Ramos (cell line): Measurements from ENCODE around the gene PTPRG.

Experiments
- in situ Hi-C: fragments of 300-500 bp; cut with MboI; formaldehyde crosslinking; loops from one replicate; pipeline ENCODE4 v1.14.3; 2022; ENCODE audit warnings: low sequenced_read_pairs; ENCODE audit not compliant: unreplicated experiment

Gene PTPRG

DNA sequence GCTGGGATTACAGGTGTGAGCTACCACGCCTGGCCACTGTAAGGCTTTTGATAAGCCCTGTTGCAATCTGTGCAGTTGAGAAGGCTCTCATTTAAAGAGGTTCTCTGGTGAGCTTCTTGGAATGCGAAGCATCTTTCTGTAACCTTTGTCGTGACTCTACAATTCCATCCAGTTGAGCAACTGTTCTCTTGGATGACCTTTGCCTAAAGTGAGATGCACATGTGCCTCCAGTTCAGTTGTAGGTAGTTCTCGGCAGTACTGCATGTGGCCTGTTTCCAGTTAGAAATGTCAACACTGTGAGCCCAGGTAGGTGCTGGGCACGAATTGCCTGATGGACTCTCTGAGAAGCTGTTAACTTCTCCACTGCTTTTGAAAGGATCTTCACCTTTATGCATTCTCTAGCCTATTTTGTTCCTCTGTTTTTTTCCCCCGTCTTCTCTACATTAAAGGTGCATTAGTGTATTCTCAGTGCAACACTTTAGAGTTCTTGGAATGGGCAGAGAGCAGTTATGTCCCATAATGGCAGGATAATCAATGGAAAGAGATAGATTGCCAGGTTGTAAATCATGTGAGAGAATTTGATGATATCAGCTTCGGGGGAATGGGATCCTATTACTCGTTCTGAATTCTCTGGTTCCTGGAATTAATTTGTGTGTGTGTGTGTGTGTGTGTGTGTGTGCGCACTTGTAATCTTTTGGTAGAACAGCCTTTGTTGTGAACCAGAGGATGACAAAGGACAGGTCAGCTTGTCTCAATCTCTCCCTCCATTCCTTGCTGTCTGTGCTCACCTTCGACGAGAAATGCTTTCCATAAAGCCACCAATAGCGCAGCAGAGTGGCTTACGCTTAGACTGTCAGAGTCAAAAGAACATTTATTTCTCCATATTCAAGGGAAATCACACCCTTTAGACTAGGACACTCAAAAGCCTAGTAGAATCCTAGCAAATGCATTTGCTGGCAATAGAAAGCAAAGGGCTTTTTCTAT lies 51.1 kb downstream of the PTPRG start:
- in situ Hi-C loops, result no loop called here

DNA sequence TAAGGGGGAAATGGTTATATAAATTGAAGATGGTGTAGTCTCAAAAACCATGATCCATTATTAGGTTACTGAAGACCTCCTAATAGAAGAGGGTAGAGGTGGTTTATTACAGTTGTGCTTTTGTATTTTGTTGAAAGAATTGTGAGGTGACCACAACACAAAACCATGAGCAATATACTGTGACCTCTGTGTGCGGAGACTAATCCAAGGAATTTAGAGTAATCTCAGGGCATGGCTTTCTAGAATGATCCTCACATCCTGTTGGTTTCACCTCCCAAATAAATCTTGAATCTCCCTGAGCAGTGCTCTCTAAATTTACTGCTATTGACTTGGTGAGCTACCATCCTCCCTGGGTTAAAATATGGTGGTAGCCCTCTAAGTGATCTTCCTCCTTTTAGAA lies 52.3 kb downstream of the PTPRG start:
- in situ Hi-C loops, result no loop called here

DNA sequence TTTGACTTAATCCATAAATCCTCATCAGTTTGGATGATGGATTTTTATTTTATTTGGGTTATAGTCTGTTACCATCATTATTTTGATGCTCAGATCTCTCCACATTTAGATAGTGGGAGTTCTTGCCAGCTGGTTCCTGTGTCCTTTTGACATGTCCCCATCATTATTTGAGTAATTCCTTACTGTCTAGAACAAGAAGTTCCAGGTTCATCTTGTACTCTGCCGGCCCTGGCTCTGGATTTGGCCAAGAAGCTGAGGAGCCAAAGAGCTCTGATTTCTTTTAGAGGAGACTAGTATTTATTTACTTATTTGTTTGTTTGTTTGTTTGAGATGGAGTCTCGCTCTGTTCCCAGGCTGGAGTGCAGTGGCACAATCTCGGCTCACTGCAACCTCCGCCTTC lies 54.3 kb downstream of the PTPRG start:
- in situ Hi-C loops, result no loop called here

DNA sequence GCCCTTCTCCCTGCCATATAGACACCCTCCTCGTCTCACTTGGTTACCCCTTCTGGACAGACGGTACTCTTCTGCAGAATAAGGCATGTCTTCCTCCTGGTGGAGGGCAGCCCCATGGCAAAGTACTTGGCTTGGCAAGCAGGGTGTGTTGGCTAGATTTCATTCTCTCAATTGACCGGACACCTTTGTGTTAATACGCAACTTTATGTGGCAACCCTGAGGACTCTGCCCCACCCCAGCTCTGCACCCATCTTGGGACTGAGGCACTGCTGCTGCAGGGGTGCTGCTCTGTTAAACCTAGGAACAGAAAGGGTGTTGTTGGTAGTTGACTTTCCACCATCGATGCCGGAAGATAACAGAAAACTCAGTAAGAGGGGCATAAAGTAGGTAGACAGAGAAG lies 55.2 kb downstream of the PTPRG start:
- in situ Hi-C loops, result no loop called here

DNA sequence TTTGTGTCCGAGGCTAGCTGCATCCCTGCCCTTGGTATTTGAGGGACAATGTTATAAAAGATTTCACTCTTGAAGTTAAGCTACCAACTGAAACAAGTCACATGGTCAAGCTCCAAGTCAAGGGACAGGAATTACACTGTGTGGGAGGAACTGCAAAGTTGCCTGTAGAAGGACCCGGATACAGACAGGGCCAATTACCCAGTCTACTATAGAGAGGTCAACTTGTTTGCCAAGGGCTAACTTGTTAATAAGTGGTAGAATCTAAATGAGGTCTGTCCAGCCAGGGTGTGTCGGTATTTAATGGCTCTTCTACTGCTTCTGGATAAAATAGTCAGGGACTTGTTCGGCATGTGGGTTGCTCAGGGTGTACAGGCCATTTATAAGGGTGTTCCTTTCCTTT lies 55.7 kb downstream of the PTPRG start:
- in situ Hi-C loops, result no loop called here

DNA sequence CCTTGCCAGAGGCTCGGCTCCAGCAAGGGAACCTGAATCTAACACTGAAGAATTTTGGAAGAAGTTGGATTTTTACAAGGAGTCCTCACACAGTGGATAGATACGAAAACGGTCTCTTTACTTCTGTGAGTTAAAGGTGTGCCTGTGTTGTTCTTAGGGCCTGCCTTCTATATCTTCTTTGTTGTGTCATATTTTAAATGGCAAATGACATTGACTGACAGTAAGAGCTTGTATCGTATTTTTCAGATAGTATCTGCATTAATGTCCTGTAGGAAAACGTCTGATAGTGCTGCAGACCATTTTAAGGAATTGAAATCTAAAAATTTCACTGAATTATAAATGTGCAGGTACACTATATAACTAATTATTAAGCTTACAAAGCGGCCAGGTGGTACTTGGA lies 56.3 kb downstream of the PTPRG start:
- in situ Hi-C loops, result no loop called here

DNA sequence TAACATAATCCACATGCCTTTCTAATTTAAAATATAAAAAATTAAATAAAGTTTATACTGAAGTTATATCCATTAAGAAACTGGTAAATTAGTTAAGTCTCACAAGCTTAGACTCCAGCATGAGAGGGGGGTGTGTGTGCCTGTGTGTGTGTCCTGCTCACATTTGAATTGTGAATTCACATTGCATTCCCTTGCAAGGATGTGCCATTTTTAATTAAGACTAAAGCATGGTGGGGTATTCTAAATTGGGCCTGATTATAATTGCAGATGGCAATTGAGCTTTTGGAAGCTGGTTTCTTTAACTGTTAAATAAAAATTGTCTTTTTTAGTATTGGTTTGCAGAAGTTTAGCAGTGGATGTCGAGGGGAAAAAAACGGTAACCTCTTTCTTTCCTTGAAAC lies 56.9 kb downstream of the PTPRG start:
- in situ Hi-C loops, result no loop called here

DNA sequence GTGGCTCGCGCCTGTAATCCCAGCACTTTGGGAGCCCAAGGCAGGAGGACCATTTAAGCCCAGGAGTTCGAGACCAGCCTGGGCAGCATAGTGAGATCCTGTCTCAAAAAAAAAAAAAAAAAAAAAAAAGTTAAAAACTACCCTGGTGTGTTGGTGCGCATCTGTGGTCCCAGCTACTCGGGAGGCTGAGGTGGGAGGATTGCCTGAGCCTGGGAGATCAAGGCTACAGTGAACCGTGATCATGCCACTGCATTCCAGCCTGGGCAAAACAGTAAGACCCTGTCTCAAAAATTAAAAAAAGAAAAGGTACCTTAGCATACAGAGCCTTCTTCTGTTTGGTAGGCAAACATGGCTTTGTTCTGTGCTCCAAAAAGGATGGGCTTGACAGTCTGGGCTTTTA lies 57.5 kb downstream of the PTPRG start:
- in situ Hi-C loops, result no loop called here

DNA sequence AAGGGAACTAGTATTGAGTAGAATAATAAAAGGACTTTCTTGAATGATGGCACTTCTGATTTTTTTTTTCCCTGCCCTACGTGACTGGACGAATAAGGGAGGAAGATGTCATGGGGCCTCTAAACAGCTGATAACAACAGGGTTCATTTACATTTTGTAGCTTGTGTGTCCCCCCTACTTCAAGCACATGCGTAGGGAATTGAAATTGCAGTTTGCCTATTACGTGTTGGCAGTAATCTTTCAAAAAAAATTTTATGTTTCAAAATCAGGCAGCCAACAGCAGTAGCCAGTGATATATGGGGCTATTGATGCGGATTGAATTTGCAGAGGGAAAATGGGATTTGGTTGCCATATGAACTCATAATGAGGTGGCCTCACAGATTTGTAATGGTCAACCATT lies 58.7 kb downstream of the PTPRG start:
- in situ Hi-C loops, result no loop called here

DNA sequence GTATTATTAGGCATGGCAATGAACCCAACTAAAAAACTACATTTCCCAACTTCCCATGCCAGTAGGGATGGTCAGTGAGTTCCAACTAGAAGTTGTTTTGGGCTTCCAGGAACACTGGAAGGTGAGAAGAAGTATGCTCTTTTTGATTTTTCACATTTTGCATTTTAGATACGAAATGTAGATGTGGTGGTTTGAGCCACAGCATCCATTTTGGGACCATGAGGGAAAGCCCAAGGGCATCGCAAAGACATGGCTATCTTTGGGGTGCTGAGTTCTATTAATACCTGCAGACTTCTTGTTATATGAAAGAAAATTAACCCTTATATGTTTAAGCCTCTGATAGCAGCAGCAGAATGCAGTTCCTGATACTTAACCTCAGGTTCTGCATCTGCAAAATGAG lies 62.9 kb downstream of the PTPRG start:
- in situ Hi-C loops, result no loop called here

DNA sequence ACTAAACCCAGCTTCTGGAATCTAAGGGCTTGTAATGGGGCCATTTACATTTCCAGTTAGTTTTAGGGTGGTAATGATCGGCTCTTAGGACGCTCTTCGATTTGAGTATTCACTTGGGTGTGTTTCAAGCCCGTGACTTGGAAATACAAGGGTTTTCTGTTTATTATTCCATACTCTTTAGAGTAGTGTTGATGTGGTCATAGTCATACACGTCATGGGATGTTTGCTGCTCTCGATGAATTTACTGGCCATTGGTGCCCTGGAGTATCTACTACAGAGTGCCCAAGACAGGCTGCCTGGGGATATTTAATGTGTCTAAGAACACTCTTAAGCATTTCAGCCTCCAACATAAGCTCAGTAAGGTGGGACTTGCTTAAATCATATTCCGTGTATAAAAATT lies 64.1 kb downstream of the PTPRG start:
- in situ Hi-C loops, result no loop called here

DNA sequence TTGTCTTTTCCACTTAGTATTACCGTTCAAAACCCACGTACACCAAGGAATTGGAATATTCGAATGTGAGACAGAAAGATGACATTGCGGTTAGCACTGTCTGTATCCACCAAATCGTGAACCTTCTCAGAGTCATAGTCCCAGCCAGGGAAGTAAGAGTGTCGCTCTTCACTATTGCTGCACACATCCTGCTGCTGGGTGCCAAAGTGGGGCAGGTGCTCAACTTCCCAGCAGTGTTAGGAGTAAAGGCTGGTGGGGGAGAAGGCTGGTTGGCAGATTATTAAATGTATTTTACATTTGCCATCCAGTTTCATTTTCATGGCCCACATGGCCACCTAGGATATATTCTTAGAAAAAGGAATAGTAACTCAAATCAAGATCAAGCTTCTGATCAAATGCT lies 65.1 kb downstream of the PTPRG start:
- in situ Hi-C loops, result no loop called here

DNA sequence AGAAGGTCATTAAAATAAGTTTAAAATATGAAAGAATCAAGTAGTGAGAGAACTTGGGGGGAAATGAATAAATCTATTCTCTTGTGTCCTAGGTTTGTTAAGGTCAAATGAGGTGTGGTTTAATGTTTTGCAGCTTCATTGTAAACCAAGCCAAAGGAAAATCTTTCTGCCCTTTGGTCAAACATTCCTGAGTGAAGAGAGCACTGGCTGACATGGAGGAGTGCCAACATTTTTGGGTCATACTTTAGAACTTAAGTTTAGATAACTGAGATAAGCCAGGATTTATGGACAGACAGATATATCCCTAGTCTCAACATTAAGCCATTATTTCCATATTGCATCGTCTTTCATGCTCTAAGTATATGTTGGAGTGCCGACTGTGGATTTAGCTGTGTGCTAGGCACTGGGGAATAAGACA lies 66.4 kb downstream of the PTPRG start:
- in situ Hi-C loops, result no loop called here

DNA sequence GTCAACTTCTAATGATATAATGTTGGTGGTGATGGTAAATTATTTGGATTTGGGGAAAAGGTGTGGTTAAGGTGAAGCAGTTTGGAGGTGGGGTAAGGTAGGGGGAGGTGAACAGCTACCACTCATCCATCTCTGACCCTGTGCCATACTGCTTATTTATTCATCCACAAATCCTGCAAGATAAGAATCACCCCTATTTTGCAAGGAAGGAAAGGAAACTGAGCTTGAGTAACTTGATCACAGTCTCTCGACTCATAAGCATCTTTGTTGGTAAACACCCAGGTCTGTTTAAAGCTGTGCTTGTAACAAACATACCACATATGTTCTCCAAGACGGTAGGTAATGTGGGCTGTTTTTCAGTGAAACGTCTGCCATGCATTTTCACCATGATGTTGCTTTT lies 67.3 kb downstream of the PTPRG start:
- in situ Hi-C loops, result no loop called here

DNA sequence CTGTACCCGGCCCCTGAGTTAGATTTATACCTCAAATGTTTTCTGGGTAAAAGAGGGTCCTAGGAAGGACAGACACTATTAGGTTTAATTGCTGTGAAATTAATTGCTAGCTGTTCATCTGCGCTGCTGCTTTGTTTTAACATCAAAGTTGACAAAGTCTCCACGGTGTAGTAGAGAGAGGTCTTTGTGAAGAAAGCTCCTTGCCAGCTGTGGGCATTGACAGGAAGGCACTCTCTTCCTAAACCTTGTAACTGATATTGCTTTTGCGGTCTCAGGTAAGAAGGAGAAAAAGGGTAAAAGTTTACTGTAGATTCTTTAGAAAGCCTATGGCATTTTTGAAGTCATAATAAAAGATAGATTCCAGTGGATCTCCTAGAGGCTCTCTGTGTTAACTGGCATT lies 68.1 kb downstream of the PTPRG start:
- in situ Hi-C loops, result no loop called here

DNA sequence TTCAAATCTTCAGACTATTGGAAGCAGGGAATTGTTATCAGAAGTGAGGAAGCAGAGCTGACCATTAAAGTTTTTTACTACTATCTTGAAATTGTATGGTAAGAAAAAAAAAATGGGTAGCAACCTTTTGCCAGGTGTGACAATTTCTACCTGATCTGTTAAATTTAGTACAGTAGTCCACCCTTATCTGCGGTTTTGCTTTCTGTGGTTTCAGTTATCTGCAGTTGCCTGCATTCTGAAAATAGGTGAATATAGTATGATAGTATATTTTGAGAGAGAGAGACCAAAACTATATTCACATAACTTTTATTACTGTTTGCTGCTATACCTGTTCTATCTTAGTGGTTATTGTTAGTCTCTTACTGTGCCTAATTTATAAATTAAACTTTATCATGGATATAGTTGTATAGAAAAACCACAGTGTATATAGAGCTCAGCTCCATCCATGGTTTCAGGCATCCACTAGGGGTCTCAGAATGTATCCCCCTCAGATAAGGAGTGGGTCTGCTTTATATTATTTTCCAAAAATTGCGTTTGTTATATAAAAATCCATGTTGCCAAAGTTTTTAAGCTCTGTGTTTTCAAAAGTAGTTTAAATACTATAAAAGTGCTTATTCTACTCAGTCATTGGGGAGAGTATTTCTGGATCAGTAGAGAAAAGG lies 69.9 kb downstream of the PTPRG start:
- in situ Hi-C loops, result no loop called here

DNA sequence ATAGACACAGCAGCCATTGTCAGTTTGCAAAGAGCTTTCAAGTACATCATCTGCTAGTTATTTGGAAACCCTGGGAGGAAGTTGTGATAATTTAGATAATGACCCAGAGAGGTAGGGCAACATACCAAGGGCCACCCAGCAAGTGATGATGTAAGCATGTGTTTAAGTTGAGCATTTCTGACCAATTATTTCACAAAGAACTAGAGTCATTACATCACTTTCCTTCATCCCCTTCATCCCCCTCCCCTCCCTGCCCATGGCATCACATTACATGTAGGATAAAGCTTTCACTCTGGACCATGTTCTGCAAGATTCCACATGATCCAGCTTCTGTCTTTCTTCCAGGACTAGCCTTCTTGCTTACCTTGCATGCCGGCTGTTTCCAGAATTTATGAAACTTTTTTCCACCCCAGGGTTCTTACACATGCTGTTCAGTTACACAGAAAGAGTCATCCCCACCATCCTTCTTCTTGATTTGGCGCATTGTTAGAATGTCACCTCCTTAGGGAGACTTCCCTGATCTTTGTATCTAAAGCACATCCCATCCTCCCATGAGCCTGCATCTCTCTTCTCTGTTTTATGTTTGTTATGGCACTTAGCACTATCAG lies 71.3 kb downstream of the PTPRG start:
- in situ Hi-C loops, result no loop called here

DNA sequence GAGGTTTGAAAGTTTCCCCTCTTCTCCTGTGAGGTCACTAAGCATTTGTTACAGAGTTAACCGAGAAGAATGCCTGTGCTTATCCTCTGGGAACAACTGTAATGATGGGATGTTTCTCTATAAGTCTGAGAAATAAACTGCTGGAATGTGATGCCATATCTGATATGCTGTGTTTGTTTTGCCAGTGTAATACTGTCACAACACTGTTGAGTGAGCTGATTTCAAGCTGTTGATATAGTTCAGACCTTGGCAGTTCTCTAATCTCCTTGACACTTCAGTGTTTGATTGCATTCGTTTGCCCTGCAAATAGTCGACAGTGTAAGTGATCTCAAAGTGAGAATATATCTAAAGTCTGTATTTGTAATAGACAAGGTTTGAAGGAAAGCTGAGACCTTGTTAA lies 73.3 kb downstream of the PTPRG start:
- in situ Hi-C loops, result no loop called here

DNA sequence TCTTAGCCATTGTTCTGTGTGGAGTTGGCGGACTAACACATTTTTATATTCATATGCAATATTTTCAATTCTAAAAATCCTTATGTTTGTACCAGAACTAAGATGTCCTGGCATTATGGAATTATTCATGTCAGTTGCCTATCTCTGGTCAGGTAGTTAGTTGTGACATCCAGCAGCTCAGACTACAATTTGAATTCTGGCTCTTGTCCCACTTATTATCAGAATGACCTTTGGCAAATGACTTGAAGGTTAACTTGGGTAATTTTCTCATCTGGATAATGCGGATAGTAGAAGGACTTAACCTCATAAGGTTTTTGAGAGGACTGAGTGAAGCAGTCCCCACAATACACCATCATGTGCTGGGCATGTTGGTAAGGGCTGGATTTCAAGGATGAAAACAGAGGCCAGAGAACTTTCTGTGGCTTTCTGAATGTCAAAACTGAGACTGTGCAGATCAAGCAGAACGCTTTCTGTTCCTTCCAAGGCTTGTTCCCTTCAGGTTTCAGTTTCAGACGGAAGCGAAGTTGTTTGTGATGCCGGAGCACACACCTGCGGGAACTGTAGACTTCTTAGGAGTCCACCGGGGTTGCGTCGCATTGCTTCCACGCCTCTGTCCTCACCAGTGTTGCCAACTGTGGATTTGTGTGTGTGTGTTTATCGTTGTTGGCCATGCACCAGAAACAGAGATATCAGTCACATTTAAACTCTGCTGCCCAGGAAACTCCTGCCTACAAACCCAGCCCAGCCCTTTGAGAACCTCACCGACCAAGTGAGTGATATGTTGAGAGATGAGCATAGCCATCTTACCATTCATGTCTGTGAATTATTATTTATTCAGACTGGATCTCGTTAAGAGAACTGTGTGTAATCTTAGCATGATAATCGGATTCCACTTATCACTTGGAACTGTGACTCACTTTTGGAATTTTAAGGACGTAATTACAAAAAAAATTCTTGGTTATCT lies 76.0 kb downstream of the PTPRG start:
- in situ Hi-C loops, result no loop called here

DNA sequence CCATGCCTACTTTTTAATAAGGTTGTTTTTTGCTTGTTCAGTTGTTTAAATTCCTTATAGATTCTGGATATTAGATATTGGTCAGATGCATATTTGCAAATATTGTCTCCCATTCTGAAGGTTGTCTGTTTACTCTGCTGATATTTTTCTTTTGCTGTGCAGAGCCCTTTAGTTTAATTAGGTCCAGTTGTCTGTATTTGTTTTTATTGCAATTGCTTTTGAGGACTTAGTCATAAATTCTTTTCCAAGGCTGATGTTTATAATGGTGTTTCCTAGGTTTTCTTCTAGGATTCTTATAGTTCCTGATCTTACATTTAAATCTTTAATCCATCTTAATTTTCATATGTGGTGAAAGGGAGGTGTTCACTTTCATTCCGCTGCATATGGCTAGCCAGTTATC lies 77.4 kb downstream of the PTPRG start:
- in situ Hi-C loops, result no loop called here
